ENCODE data around the gene C1QB.

The C1QB gene

DNA sequence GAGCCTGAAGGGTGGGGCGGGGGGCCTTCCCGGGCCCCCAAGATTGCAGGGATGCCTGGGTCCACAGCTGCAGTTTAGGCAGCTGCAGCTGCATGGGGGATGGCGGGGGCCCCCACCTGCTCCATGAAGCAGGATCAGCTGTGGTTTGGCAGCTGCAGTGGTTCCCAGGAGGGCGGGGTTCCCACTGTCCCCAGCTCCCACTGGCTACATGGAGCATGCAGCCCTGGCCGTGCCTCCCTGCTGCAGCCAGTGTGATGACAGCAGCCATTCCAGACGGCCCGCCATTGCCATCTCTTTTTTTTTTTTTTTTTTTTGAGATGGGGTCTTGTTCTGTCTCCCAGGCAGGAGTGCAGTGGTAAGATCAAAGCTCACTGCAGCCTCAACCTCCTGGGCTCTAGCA lies 17.6 kb upstream of the C1QB start:
- DNase-seq: no peak

DNA sequence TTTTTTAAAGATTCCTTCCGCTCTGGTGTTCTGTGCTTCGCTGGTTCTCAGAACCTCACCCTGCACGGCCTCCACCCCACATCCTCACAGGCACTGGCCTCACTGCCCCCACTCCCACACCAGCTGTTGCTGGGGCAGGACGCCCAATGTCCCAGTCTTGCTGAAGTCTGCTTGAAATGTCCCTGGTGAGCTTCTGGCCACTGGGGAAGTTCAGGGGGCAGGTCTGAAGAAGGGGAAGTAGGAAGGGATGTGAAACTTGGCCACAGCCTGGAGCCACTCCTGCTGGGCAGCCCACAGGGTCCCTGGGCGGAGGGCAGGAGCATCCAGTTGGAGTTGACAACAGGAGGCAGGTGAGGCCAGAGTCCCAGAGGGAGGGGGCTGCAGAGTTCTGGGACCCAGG lies 16.7 kb upstream of the C1QB start, which contains the start of gene C1QA:
Gene C1QA (plus strand): TSS at position 276 of the 400 bp plus-strand sequence. CDS start 989 bp downstream, outside the sequence.
- DNase-seq: no peak

DNA sequence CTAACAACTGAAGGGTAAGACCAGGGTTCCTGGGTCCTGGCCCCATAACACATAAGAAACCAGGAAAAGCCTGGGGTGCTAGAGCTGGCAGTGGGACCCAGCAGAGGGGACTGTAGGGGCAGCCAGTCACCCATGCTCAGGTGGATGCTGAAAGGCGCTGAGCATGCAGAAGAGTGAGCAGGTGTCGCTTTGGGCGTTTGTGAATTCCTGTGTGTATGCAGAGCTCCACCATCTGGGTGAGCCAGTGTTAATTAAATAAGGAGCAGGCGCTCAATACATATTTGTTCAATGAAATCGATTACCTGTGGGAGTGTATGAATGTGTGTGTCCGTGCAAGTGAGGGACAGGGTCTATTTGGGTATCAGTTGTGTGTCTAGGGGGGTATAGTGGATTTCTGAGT lies 16.1 kb upstream of the C1QB start:
- DNase-seq: no peak

DNA sequence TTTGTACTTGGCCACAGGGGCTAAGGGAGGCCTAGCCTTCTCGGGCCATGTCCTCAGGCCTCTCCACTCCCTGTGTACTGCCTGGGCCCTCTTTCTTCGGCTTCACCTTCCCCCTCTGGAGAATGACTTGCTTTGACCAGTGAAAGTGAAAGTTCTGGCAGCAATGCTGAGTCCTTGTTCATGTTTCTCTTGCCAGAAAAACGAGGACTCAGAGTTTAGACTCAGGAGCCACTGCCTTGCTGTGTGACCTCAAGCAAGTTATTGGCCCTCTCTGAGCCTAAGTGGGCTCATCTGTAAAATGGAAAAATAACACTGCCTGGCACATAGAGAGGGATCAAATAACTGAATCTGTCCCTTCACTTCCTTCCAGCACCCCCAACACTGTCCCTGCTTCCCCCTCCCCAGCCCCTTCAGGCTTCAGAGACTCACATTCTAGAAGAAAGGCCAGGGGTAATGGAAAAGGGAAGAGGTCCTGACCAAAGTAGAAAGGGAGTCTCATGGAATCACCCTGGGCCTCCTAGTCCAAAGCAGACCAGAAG lies 15.1 kb upstream of the C1QB start:
- no peak for DNase-seq

DNA sequence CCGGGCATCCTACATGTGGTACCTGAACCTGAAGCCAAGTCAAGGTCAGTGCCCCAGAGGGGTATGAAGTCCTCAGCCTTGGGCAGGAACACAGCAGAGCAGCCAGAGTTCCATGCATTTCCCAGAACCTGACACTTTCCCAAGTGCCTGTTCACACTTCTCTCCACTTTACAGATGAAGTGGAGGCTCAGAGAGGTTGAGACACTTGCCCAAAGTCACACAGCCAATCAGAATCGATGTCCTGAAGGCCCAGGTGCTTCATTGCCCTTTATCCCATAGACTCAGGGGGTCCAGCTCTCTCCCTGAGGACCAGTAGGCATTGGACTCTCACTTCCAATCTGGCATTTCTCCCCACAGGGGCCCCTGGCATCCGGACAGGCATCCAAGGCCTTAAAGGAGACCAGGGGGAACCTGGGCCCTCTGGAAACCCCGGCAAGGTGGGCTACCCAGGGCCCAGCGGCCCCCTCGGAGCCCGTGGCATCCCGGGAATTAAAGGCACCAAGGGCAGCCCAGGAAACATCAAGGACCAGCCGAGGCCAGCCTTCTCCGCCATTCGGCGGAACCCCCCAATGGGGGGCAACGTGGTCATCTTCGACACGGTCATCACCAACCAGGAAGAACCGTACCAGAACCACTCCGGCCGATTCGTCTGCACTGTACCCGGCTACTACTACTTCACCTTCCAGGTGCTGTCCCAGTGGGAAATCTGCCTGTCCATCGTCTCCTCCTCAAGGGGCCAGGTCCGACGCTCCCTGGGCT lies 14.4 kb upstream of the C1QB start:
- DNase-seq: no peak

DNA sequence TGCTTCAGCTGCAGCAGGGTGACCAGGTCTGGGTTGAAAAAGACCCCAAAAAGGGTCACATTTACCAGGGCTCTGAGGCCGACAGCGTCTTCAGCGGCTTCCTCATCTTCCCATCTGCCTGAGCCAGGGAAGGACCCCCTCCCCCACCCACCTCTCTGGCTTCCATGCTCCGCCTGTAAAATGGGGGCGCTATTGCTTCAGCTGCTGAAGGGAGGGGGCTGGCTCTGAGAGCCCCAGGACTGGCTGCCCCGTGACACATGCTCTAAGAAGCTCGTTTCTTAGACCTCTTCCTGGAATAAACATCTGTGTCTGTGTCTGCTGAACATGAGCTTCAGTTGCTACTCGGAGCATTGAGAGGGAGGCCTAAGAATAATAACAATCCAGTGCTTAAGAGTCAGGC lies 13.8 kb upstream of the C1QB start:
- no peak for DNase-seq

DNA sequence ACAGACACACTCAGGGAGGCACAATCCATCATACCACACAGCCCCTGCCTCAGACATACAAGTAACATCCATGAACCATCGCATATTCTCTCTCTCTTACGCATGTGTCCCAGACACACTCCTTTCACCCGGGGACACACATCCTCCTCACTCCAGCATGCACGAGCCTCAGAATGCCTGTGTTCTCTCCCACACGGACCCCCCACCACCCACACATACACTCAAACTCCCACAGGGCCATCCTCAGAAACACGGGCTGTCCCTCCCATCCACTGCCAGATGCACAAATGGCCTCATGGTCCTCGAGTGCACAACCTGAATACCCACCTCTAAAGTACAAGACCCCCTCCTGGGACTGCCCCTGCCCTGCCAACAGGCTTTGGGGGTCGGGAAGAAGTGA lies 11.8 kb upstream of the C1QB start:
- no peak for DNase-seq

DNA sequence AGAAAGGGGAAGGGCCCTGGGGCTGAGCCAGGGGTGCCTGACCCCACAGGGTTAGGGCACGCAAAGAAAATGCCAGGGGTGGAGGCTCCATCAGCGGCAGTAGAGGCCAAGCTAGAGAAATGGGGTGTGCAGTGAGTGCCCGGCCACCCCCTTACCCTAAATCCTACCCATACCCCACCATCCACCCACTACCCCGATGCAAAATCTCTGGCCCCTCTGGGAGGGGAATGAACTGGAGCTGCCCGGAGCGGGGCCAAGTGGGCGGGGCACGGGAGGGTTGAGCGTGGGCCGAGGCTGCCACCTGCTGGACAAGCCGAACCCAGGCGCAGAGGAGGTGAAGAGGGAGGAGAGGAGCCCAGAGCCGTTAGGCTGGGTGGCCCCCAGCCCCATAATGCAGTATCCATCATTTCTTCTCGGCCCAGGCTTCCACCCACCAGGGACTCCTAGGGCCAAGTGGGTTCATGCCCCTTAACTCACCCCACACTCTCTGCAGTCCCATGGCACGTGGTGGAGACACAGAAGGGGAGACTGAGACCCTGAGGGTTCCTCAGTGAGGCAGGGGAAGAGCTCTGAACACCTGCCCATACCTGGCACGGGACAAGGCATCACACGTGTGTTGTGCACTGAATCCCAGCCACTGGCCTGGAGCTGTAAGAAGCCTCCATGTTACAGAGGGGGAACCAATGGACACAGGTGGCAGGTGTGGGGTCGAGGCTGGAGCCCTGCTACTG lies 11.0 kb upstream of the C1QB start:
- DNase-seq: peak; percentile 76 to 81

DNA sequence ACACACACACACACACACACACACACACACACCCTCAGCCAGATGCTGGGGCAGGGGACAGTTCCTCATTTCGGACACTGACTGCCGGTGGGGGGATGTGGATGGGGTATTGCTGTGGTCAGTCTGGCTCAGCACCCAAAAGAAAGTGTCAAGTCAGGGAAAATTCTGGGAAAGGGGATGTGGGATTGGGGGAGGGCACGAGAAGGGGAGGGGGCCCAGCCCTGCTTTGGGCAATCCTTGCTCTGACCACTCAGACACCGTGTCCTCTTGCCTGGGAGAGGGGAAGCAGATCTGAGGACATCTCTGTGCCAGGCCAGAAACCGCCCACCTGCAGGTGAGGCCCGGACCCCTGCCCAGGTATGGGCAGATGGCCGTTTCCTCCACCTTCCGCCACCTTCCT lies 9.7 kb upstream of the C1QB start, which contains the start of gene C1QC:
Gene C1QC (plus strand): TSS at position 253 of the 400 bp plus-strand sequence. CDS start 391 bp downstream, outside the sequence.
- no peak for DNase-seq

DNA sequence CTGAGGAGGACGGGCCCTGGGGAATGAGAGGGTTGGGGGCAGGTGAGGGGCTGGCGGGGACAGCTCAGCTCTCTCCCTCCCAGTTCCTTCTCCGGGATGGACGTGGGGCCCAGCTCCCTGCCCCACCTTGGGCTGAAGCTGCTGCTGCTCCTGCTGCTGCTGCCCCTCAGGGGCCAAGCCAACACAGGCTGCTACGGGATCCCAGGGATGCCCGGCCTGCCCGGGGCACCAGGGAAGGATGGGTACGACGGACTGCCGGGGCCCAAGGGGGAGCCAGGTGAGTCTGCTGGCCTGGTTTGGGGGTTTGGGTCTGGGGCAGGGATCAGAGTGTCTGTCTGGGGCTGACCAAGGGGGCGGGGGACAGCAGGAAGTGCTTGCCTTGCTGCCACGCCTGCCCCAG lies 9.1 kb upstream of the C1QB start:
- no peak for DNase-seq

DNA sequence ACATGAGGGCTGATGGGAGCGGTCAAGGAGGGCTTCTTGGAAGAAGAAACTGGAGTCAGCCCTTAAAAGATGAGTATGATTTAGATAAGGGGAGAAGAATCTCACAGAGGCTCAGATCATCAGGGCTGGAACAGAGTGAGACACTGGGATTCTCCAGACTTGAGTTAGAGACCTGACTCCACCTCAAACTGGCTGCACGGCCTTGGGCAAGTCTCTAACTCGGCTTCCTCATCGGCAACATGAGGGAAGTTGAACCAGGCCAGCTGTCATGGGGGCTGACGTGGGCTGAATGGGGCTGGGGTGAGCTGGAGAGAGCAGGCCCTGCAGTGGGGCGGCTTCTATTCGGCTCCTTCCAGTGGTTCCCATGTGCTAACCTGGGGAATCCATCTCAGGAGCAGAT lies 7.1 kb upstream of the C1QB start:
- DNase-seq: no peak

DNA sequence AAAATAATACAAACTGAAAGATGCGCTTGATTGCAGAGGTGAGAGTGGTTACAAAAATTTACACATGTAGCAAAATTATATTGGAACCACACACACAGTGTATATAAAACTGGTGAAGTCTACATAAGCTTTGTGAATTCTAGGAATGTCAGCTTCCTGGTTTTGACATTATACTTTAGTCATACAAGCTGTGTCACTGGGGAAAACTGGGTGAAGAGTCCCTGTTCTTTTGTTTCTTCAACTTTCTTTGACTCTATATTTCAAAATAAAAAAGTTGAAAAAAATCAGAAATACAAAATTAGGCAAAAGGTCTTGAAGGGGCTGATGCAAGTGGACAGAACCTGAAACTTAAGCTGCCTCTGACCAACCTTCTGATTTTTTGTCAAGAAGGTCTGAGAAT lies 6.7 kb upstream of the C1QB start:
- DNase-seq: no peak

DNA sequence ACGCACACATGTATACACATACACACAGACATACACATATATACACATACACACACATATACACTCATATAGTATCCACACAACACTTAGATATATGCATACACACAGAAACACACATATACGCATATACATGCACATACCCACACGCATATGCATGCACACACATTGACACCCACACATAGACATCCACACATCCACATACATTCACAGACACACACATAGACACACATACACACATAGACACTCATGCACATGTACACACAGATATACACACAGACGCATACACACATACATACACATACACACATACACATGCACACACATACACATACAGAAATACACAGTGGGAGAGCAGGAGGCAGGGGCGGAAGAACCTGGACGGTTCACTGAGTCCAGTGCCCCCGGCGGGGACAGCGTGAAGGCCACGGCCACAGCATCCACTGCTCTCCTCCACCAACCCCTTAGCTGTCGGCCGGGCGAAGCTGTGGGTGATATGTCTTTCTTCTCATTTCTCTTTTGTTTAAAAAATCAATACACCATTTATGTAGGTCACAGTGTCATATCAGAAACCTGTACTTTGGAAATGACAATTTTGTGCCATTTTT lies 2.8 kb upstream of the C1QB start:
- DNase-seq: no peak

DNA sequence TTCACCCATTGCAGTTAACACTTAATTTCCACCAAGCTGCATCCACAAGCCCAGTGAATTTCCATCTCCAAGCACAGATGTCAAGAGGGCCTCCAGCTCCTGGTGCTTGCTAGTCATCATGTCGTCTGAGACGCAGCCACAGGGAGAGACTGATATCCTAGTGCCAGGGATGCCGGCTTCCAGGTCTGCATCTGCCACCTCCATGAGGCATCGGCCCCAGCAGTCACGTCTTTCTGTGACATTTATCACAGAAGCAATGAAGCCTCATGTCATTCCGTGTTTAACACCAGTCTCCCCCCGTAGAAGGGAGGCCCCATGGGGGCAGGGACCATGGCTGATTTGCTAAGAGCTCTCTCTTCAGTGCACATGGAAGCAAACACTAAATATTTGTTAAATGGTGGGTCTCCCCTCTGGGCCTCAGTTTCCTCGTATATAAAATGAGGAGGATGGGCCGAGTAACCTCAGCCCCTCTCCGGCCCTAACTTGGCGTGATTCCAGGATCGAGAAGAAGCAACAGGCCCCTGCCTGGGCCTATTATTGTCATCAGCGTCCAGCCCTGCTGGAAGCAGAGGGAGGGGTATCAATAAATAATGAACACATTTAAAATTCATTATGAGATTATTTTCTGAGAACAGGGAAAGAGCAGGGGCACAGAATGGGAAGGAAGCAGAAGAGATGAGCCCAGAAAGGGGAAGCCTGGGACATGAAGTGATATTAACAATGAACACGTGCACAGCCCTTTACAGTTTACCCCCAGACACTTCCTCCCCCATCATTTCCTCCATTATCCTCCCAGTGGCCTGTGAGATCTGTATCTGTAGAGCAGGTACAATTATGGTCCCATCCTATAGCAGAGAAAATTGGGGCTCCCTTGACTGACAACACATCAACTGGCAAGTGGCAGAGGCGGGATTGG lies 837 bp upstream of the C1QB start:
- no peak for DNase-seq

DNA sequence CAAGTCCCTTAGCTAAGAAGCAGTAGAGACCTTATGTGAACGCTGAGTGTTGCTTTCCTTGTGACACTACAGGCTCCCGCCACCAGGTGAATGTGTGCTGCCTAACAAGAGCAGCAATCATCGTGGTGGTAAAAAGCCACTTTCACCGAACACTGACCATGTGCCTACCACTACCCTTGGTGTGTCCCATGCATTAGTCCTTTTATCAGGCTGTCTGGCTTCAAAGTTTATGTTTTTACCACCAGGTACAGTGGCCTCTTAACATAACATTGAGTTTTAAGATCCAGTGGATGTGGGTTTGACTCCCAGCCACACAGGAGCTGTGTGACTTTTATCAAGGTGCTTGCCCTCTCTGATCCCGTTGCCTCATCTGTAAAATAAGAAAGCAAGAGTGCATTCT lies 1.7 kb downstream of the C1QB start:
- DNase-seq: no peak

DNA sequence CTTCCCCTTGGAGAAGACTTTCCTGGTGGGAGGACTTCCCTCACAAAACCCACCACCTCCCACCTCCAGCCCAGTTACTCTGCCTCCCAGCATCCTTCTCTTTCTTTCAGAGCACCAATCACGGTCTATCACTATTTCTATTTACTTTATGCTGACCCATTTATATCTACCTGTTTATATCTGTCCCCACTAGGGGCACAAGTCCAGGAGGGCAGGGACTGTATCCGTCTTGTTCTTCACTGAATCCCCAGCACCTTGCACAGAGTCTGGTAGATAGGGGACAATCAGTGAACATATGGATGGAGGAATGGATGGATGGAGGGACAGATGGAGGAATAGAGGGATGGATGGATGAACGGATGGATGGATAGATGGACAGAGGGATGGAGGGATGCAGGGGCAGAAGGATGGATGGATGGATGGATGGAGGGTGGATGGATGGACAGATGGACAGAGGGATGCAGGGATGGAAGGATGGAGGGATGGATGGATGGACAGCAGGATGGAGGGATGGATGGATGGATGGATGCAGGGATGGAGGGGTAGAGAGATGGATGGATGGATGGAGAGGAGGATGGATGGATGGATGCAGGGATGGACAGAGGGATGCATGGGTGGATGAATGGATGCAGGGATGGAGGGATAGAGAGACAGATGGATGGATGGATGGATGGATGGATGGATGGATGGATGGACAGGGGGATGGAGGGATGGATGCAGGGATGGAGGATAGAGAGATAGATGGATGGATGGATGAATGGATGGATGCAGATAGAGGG lies 5.5 kb downstream of the C1QB start:
- no peak for DNase-seq

DNA sequence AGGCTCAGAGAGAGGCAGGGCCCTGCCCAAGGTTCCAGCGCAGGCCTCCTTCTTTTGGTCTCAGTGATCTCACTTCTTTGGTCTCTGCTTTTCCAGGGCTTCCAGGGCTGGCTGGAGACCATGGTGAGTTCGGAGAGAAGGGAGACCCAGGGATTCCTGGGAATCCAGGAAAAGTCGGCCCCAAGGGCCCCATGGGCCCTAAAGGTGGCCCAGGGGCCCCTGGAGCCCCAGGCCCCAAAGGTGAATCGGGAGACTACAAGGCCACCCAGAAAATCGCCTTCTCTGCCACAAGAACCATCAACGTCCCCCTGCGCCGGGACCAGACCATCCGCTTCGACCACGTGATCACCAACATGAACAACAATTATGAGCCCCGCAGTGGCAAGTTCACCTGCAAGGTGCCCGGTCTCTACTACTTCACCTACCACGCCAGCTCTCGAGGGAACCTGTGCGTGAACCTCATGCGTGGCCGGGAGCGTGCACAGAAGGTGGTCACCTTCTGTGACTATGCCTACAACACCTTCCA lies 7.7 kb downstream of the C1QB start:
- DNase-seq: no peak

DNA sequence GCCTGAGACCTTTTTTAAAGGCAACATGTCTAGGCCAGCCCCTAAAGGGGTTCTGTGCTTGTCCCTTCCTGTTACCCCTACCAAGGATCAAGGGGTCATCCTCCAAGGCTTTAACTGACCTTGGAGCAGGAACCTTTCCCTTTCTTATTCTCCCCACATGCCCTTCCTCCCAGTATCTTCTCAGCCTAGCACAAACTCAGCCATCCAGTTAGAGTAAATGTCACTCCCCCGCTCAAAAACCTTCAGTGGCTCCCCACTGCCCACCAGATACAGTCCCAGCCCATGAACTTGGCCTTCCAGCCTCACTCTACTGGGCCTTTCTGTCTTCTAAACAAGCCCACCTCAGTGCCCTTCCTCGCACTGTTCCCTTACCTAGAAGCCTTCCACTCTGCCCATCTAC lies 8.8 kb downstream of the C1QB start:
- DNase-seq: no peak

DNA sequence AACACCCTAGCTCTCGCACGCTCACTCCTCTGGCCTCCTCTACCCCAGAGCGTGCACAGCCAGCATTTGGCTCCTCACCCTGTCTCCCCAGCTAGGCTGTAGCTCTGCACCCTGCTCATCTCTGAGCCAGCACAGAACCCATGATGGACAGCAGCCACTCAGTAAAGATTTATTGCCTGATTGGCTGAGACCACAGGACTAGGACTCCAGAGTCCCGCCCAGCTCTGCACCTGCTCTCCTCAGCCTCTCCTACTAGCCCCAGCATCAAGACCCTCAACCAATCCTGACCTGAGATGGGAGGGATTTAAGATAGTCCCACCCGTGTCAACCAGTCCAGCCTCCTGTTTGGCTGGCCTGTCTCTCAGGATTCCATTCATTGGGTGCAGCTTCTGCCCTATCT lies 9.3 kb downstream of the C1QB start:
- no peak for DNase-seq

DNA sequence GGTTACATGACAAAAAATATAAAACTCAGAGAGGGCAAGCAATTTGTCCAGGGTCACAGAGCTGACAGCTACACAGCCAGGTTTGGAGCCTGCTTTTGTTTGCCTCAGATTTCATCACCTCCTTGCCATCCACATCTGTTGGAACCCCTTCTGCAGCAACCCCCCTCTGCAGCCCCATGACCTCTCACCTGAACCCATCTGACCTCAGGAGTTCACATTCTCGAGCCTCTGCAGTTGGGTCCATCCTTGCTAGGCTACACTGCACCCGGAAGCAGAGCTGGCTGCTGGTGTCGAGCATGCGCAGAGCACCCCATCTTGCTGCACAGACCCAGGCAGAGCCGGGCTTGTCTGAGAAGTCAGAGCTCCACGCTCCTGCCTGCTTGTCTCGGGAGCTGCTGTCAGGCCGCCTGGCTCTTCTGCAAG lies 10.0 kb downstream of the C1QB start:
- DNase-seq: no peak

DNA sequence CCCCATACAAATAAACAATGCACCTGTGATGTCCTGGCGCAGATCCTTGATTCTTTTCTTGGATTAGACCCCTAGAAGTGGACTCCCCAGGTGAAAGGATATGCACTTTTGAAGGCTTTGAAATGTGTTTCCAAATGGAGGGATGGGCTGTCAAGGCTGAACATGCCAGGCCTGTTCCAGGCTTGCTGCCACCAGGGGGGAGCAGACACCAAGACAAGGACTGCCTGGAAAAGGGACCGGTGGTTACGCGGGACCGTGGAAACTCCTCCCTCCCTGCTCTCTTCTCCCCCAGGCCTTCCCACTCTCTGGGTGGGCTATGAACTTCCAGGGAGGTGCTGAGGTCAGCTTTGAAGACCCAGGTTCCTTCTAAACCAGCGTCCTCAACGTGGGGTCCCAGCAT lies 12.7 kb downstream of the C1QB start:
- DNase-seq: peak in 1 of 2 experiments; percentile 11
